ENCODE measurements around the gene GLTPD2.

DNA sequence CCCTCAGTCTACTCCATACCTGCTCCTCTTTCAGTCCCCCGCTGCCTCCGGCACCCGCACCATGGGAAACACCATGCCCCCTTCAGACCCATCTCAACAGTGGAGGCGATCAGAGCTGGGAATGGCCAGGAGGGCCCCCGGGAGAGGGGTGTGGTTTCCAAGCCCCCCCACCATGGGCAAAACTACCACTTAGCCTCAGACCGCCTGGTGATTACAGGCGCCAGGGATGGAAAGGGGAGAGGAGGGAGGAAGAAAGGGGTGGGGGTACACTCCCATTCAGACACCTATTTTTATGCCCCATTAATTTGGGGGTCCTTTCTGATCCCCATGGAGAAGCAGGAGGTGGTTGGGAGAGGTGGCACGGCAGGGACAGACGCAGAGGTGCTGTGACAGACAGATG is 13.5 kb downstream of the GLTPD2 start, which contains the start of gene C17orf114:
- TF ChIP-seq, protein P1, sequence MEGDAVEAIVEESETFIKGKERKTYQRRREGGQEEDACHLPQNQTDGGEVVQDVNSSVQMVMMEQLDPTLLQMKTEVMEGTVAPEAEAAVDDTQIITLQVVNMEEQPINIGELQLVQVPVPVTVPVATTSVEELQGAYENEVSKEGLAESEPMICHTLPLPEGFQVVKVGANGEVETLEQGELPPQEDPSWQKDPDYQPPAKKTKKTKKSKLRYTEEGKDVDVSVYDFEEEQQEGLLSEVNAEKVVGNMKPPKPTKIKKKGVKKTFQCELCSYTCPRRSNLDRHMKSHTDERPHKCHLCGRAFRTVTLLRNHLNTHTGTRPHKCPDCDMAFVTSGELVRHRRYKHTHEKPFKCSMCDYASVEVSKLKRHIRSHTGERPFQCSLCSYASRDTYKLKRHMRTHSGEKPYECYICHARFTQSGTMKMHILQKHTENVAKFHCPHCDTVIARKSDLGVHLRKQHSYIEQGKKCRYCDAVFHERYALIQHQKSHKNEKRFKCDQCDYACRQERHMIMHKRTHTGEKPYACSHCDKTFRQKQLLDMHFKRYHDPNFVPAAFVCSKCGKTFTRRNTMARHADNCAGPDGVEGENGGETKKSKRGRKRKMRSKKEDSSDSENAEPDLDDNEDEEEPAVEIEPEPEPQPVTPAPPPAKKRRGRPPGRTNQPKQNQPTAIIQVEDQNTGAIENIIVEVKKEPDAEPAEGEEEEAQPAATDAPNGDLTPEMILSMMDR (conservative IDR thresholded peaks at IDR 0.05; ENCODE audit: low read length): no peak
- no peak for TF ChIP-seq EZH2phosphoT487 (IDR thresholded peaks at IDR 0.05; ENCODE audit: borderline replicate concordance, low read depth, low read length)

Data from OCI-LY7 (cell line).